GM20000 (cell line): ENCODE data around the gene NDUFA3.
A peak's percentile ranks its signal among the peaks of the same experiment; 100 is the strongest.

Experiments
- DNase-seq: peaks from one replicate; pipeline ENCODE4 v3.0.0; 2012; ENCODE audit warnings: low spot score
- CTCF ChIP-seq: IDR thresholded peaks from 2 replicates; pipeline ENCODE4 v1.5.1; 2012; ENCODE audit warnings: mild to moderate bottlenecking, control low read depth; ENCODE audit errors: extremely low read depth, missing control alignments

Gene NDUFA3

GRCh38 chr19:54102421-54103169, at the start of gene NDUFA3:
Gene NDUFA3 (plus strand): TSS chr19:54102855. CDS start chr19:54102879, 24 bp downstream.
- no peak for TF ChIP-seq CTCF

GRCh38 chr19:54062643-54063042, 40.0 kb upstream of the NDUFA3 start:
- no peak for TF ChIP-seq CTCF
- no peak for DNase-seq

More at GRCh38 chr19:54102421-54103169, at the start of gene NDUFA3:
- peak; percentile 99 for DNase-seq

GRCh38 chr19:54063350-54064116, 39.1 kb upstream of the NDUFA3 start, which contains the start of gene VSTM1:
Gene VSTM1 (minus strand): TSS chr19:54063897. CDS start chr19:54063777, 120 bp downstream.
- DNase-seq, result no peak
- no peak for TF ChIP-seq CTCF

GRCh38 chr19:54069470-54069869, 33.2 kb upstream of the NDUFA3 start:
- DNase-seq, result no peak
- no peak for TF ChIP-seq CTCF

- no peak for DNase-seq
- TF ChIP-seq CTCF, result no peak
These were observed 28.8 kb upstream of the NDUFA3 start for GRCh38 chr19:54073829-54074228.

GRCh38 chr19:54074851-54075250, 27.8 kb upstream of the NDUFA3 start:
- no peak for TF ChIP-seq CTCF

GRCh38 chr19:54077334-54077733, 25.3 kb upstream of the NDUFA3 start:
- TF ChIP-seq CTCF, result no peak
- no peak for DNase-seq

More at GRCh38 chr19:54074851-54075250, 27.8 kb upstream of the NDUFA3 start:
- no peak for DNase-seq
